Thymus (tissue), 14 donors: Measurements from ENCODE around the gene TDO2. TPM values are rescaled to one million over a fixed set of nuclear protein-coding genes. Genes with fewer than 3 reads are reported as not detected.

Experiments used
- DNase-seq, 9 donors: peaks; one replicate each; pipeline ENCODE4 v3.0.0-alpha.2; 2013; ENCODE audit warnings: low spot score in 9 of 9, low read depth in 6 of 9, missing footprints in 1 of 9
- H3K27ac ChIP-seq, 2 donors: one replicate each; pipeline ENCODE4 v1.5.1; 2013; ENCODE audit warnings: control low read depth in 1 of 2, low read depth in 1 of 2, low read length in 1 of 2, mild to moderate bottlenecking in 1 of 2, moderate library complexity in 1 of 2
- H3K27me3 ChIP-seq, 2 donors: one replicate each; pipeline ENCODE4 v1.5.1; 2013; ENCODE audit warnings: low read length in 1 of 2; ENCODE audit not compliant: control insufficient read depth in 2 of 2, insufficient read depth in 1 of 2
- H3K36me3 ChIP-seq, 2 donors: one replicate each; pipeline ENCODE4 v1.5.1; 2013; ENCODE audit warnings: low read length in 1 of 2, mild to moderate bottlenecking in 1 of 2, moderate library complexity in 1 of 2; ENCODE audit not compliant: control insufficient read depth in 2 of 2, insufficient read depth in 2 of 2
- H3K4me1 ChIP-seq, 2 donors: one replicate each; pipeline ENCODE4 v1.5.1; 2013; ENCODE audit warnings: low read length in 2 of 2; ENCODE audit not compliant: control insufficient read depth in 2 of 2, insufficient read depth in 2 of 2
- H3K4me3 ChIP-seq, 2 donors: one replicate each; pipeline ENCODE4 v1.5.1; 2013; ENCODE audit warnings: low read length in 2 of 2, control low read depth in 1 of 2, mild to moderate bottlenecking in 1 of 2
- H3K9me3 ChIP-seq, 2 donors: one replicate each; pipeline ENCODE4 v1.5.1; 2013; ENCODE audit warnings: low read length in 1 of 2, mild to moderate bottlenecking in 1 of 2; ENCODE audit not compliant: control insufficient read depth in 2 of 2, insufficient read depth in 1 of 2
- WGBS: extraction: QIAGEN DNeasy Blood & Tissue Kit; methylation state at CpG from one replicate; pipeline ENCODE4 v1.1.7; 2013; 5-methylcytosine and 5-hydroxymethylcytosine counted together
- long read RNA-seq, 10 donors: transcript quantifications; one replicate each; lab custom pipeline, GENCODE V29; 2026
- polyA plus RNA-seq: library from polyadenylated mRNA; stranded (reverse); fragments of 200-250 nt; gene quantifications from one replicate; pipeline ENCODE4 v1.2.3, GENCODE V29; 2013
- total RNA-seq: library from RNA; stranded (reverse); fragments of 120-200 nt; gene quantifications from one replicate; pipeline ENCODE4 v1.2.4, GENCODE V29; 2013
- donor health status: healthy.

TDO2 gene
- total RNA-seq (0.66 TPM), polyA plus RNA-seq (1.1 TPM)
- long read RNA-seq, donor 1 = 0 reads
- long read RNA-seq, donor 2 = 0 reads
- long read RNA-seq, donor 3, partial matches to known transcripts = 0 of 1 reads
- long read RNA-seq, donor 3, other reads (novel, unspliced or antisense) = 0 of 1 reads
- long read RNA-seq, donor 4 = 0 reads
- long read RNA-seq, donor 5, partial matches to known transcripts = 0 of 1 reads
- long read RNA-seq, donor 5, other reads (novel, unspliced or antisense) = 0 of 1 reads
- long read RNA-seq, donor 6 = 0 reads
- long read RNA-seq, donor 7 = 0 reads
- long read RNA-seq, donor 8 = 0 reads
- long read RNA-seq, donor 9, partial matches to known transcripts = 0 of 1 reads
- long read RNA-seq, donor 9, other reads (novel, unspliced or antisense) = 0 of 1 reads
- long read RNA-seq, donor 10 = 0 reads

GRCh38 chr4:155903453-155903852 is at the start of gene TDO2:
TDO2 (plus strand) TSS chr4:155903696; CDS start chr4:155903759, 63 bp downstream.
- no peak within 1 kb of the TSS for H3K27ac ChIP-seq
- no peaks in the 10 kb centered on the region for H3K27me3 ChIP-seq
- WGBS = 85% methylated on average over 1 of the region's 1 CpG
- H3K4me1 ChIP-seq = no peaks in the 10 kb centered on the region
- no peaks in the 10 kb centered on the region for H3K36me3 ChIP-seq
- DNase-seq = no peak
- no peak within 1 kb of the TSS for H3K4me3 ChIP-seq
- no peaks in the 10 kb centered on the region for H3K9me3 ChIP-seq

- DNase-seq = no peak
- H3K27ac ChIP-seq = no peak overlapping the region
- no peaks in the 10 kb centered on the region for H3K9me3 ChIP-seq
- no peaks in the 10 kb centered on the region for H3K36me3 ChIP-seq
- H3K27me3 ChIP-seq = no peaks in the 10 kb centered on the region
- WGBS = 76% methylated on average over 6 of the region's 6 CpGs
- H3K4me3 ChIP-seq = no peak overlapping the region
- no peaks in the 10 kb centered on the region for H3K4me1 ChIP-seq
Measured at GRCh38 chr4:155854582-155855226, 48.8 kb upstream of the TDO2 start.

- no peaks in the 10 kb centered on the region for H3K4me1 ChIP-seq
- 94% methylated on average over 2 of the region's 2 CpGs for WGBS
- no peak overlapping the region for H3K27ac ChIP-seq
- no peak overlapping the region for H3K4me3 ChIP-seq
- DNase-seq = no peak
- H3K9me3 ChIP-seq = no peaks in the 10 kb centered on the region
- H3K27me3 ChIP-seq = no peaks in the 10 kb centered on the region
- no peaks in the 10 kb centered on the region for H3K36me3 ChIP-seq
Measured at GRCh38 chr4:155855897-155856296, 47.6 kb upstream of the TDO2 start.

- Histone ChIP-seq H3K4me1 (no peaks in the 10 kb centered on the region), H3K36me3 (no peaks in the 10 kb centered on the region), H3K9me3 (peaks cover 0 to 7% of the 10 kb centered on the region in 2 donors), H3K27me3 (no peaks in the 10 kb centered on the region), H3K4me3 (no peak within 1 kb of the TSS), H3K27ac (no peak within 1 kb of the TSS)
- DNase-seq = no peak
- 48% methylated on average over 1 of the region's 1 CpG for WGBS
Measured at GRCh38 chr4:155866177-155866576, 37.3 kb upstream of the TDO2 start, which contains the start of gene ASIC5. ASIC5 (minus strand) TSS chr4:155866277; CDS start chr4:155866226, 51 bp downstream.

- Histone ChIP-seq H3K4me1 (no peaks in the 10 kb centered on the region), H3K4me3 (no peak overlapping the region), H3K36me3 (no peaks in the 10 kb centered on the region), H3K27me3 (no peaks in the 10 kb centered on the region), H3K27ac (no peak overlapping the region), H3K9me3 (no peaks in the 10 kb centered on the region)
- 98% methylated on average over 1 of the region's 1 CpG for WGBS
- no peak for DNase-seq
Measured at GRCh38 chr4:155875878-155876277, 27.6 kb upstream of the TDO2 start.

GRCh38 chr4:155877971-155878370 is 25.5 kb upstream of the TDO2 start:
- Histone ChIP-seq H3K27ac (no peak overlapping the region), H3K4me3 (no peak overlapping the region), H3K36me3 (no peaks in the 10 kb centered on the region), H3K9me3 (no peaks in the 10 kb centered on the region), H3K27me3 (no peaks in the 10 kb centered on the region), H3K4me1 (no peaks in the 10 kb centered on the region)
- WGBS = 95% methylated on average over 4 of the region's 4 CpGs
- DNase-seq = no peak

- DNase-seq = no peak
- Histone ChIP-seq H3K36me3 (no peaks in the 10 kb centered on the region), H3K27ac (no peak overlapping the region), H3K9me3 (no peaks in the 10 kb centered on the region), H3K4me3 (no peak overlapping the region), H3K27me3 (no peaks in the 10 kb centered on the region), H3K4me1 (no peaks in the 10 kb centered on the region)
- 43% methylated on average over 2 of the region's 2 CpGs for WGBS
Measured at GRCh38 chr4:155878611-155879010, 24.9 kb upstream of the TDO2 start.

GRCh38 chr4:155879767-155880166 is 23.7 kb upstream of the TDO2 start:
- Histone ChIP-seq H3K36me3 (no peaks in the 10 kb centered on the region), H3K4me1 (no peaks in the 10 kb centered on the region), H3K9me3 (no peaks in the 10 kb centered on the region), H3K4me3 (no peak overlapping the region), H3K27ac (no peak overlapping the region), H3K27me3 (no peaks in the 10 kb centered on the region)
- DNase-seq = no peak

- H3K4me3 ChIP-seq = no peak overlapping the region
- H3K27me3 ChIP-seq = no peaks in the 10 kb centered on the region
- WGBS = 89% methylated on average over 1 of the region's 1 CpG
- H3K27ac ChIP-seq = no peak overlapping the region
- no peaks in the 10 kb centered on the region for H3K36me3 ChIP-seq
- DNase-seq = no peak
- H3K4me1 ChIP-seq = no peaks in the 10 kb centered on the region
- H3K9me3 ChIP-seq = no peaks in the 10 kb centered on the region
Measured at GRCh38 chr4:155881555-155881954, 21.9 kb upstream of the TDO2 start.
